Pancreas (tissue), 10 donors: ENCODE data around the gene FOCAD. TPM values are rescaled to one million over a fixed set of nuclear protein-coding genes. Genes with fewer than 3 reads are reported as not detected.

Experiments
- ATAC-seq, 4 donors: fragments of 200-7000 bp; cut with Tn5 transposase; one replicate each; pipeline versions ENCODE4 v1.8.0 to v1.9.1; 2020; ENCODE audit warnings: mild to moderate bottlenecking in 4 of 4, moderate library complexity in 4 of 4
- DNase-seq, 6 donors: peaks; one replicate each; pipeline ENCODE4 v3.0.0-alpha.2; 2020
- FAIRE-seq: peaks from 2 replicates; lab custom pipeline; 2012; peaks lifted over from hg19 to GRCh38; lab: Jason Lieb, UNC
- H3K27ac ChIP-seq, 4 donors: fragments of 200-600 bp; sonication (generic); 1 replicate in 3 of 4; 2 replicates in 1 of 4; pipeline versions ENCODE4 v1.5.0 to v1.8.0; 2020
- H3K27me3 ChIP-seq, 4 donors: fragments of 200-600 bp; one replicate each; pipeline ENCODE4 v1.8.0; 2021
- H3K36me3 ChIP-seq, 3 donors: fragments of 200-600 bp; sonication (generic) in 1 of 3; one replicate each; pipeline versions ENCODE4 v1.5.0 to v1.8.0; 2020 to 2021
- H3K4me1 ChIP-seq, 3 donors: fragments of 200-600 bp; one replicate each; pipeline ENCODE4 v1.8.0; 2021
- H3K4me3 ChIP-seq, 4 donors: fragments of 200-600 bp; sonication (generic) in 2 of 4; one replicate each; pipeline versions ENCODE4 v1.5.0 to v1.8.0; 2020 to 2021
- H3K9me3 ChIP-seq, 4 donors: fragments of 200-600 bp; one replicate each; pipeline ENCODE4 v1.8.0; 2021
- CTCF ChIP-seq, 4 donors: fragments of 200-600 bp; sonication (generic) in 3 of 4; IDR thresholded peaks; one replicate each; pipeline versions ENCODE4 v1.5.0 to v1.8.0; 2021; ENCODE audit warnings: antibody characterized with exemption in 4 of 4
- WGBS, 2 donors: extraction: QIAGEN DNeasy Blood & Tissue Kit; methylation state at CpG; one replicate each; pipeline ENCODE4 v1.1.7; 2013; 5-methylcytosine and 5-hydroxymethylcytosine counted together
- intact Hi-C, 3 donors: fragments of 100-400 bp; cut with DNase I; formaldehyde crosslinking; loops; one replicate each; pipeline versions ENCODE4 v1.11.1 to v1.14.2; 2022
- polyA plus RNA-seq, 2 donors: library from polyadenylated mRNA; stranded (reverse); fragments of 200-250 nt; gene quantifications; one replicate each; pipeline ENCODE4 v1.2.3, GENCODE V29; 2013
- total RNA-seq, 6 donors: library from RNA; stranded (reverse); fragmentation: NEBNext Ultra II Directional in 4 of 6; extraction: Animal tissue kit (Norgen Biotek cat#: 25700) in 4 of 6; gene quantifications; one replicate each; pipeline versions ENCODE4 v1.2.1 to v1.2.4, GENCODE V29; 2021 to 2023
- donor health status: healthy with polysubstance abuse.
- donor health status: DM: no; HTN: no; CAD: no; lungs with moderate emphysema.
- donor health status: DM: no; HTN: no; CAD: no.
- donor health status: control.
- donor health status: control.
- donor health status: Bipolar disorder and iron deficiency.
- donor health status: DM: yes; HTN: yes; CAD: no.
- donor health status: DM: no; HTN: no; CAD: no.
- donor health status: DM: no; HTN: no; CAD: no.
- donor health status: DM: yes; HTN: yes; CAD: no.

The FOCAD gene
- total and polyA plus RNA-seq, 8 donors, result 5.4 to 27.7 (median 16.8) TPM

GRCh38 chr9:20726144-20726543 is 42.1 kb downstream of the FOCAD start:
- DNase-seq (no peak), FAIRE-seq (no peak), ATAC-seq (no peak)
- no peaks in the 10 kb centered on the region for H3K4me1 ChIP-seq
- H3K9me3 ChIP-seq, result no peaks in the 10 kb centered on the region
- no peaks in the 10 kb centered on the region for H3K27me3 ChIP-seq
- H3K36me3 ChIP-seq, result no peaks in the 10 kb centered on the region
- intact Hi-C loops, result no loop called here
- 77 to 78% methylated on average over 2 of the region's 2 CpGs for WGBS, 2 donors
- no peak for TF ChIP-seq CTCF (IDR thresholded peaks at IDR 0.05)
- H3K27ac ChIP-seq, result no peak overlapping the region
- no peak overlapping the region for H3K4me3 ChIP-seq

GRCh38 chr9:20728493-20729220 is 44.6 kb downstream of the FOCAD start:
- FAIRE-seq (no peak), ATAC-seq (no peak), DNase-seq (no peak)
- no peak for TF ChIP-seq CTCF (IDR thresholded peaks at IDR 0.05)
- H3K9me3 ChIP-seq, result no peaks in the 10 kb centered on the region
- H3K27me3 ChIP-seq, result no peaks in the 10 kb centered on the region
- no peaks in the 10 kb centered on the region for H3K4me1 ChIP-seq
- no peak overlapping the region for H3K4me3 ChIP-seq
- no peaks in the 10 kb centered on the region for H3K36me3 ChIP-seq
- H3K27ac ChIP-seq, result no peak overlapping the region
- intact Hi-C loops, result no loop called here

GRCh38 chr9:20729523-20729922 is 45.5 kb downstream of the FOCAD start:
- H3K9me3 ChIP-seq, result no peaks in the 10 kb centered on the region
- no peak for DNase-seq
- TF ChIP-seq CTCF (IDR thresholded peaks at IDR 0.05), result no peak
- intact Hi-C loops, result no loop called here
- H3K4me1 ChIP-seq, result no peaks in the 10 kb centered on the region
- H3K27me3 ChIP-seq, result no peaks in the 10 kb centered on the region
- no peak overlapping the region for H3K27ac ChIP-seq
- ATAC-seq, result no peak
- no peak overlapping the region for H3K4me3 ChIP-seq
- FAIRE-seq, result no peak
- H3K36me3 ChIP-seq, result no peaks in the 10 kb centered on the region

GRCh38 chr9:20732118-20732517 is 48.1 kb downstream of the FOCAD start:
- Histone ChIP-seq H3K27me3 (no peaks in the 10 kb centered on the region), H3K4me1 (no peaks in the 10 kb centered on the region), H3K27ac (no peak overlapping the region), H3K36me3 (no peaks in the 10 kb centered on the region), H3K4me3 (no peak overlapping the region), H3K9me3 (no peaks in the 10 kb centered on the region)
- DNase-seq, result no peak
- intact Hi-C loops, result loop anchor here in 1 of 3 donors (10.0 kb wide), 1 partner anchor 47 kb away; the partner anchor contains the start of gene FOCAD
- ATAC-seq, result no peak
- no peak for TF ChIP-seq CTCF (IDR thresholded peaks at IDR 0.05)
- no peak for FAIRE-seq
- WGBS, 2 donors, result 85 to 86% methylated on average over 4 of the region's 4 CpGs

GRCh38 chr9:20734275-20734674 is 50.2 kb downstream of the FOCAD start:
- no peak for ATAC-seq
- TF ChIP-seq CTCF (IDR thresholded peaks at IDR 0.05), result no peak
- Histone ChIP-seq H3K4me1 (no peaks in the 10 kb centered on the region), H3K9me3 (no peaks in the 10 kb centered on the region), H3K27ac (no peak overlapping the region), H3K36me3 (no peaks in the 10 kb centered on the region), H3K4me3 (no peak overlapping the region), H3K27me3 (no peaks in the 10 kb centered on the region)
- intact Hi-C loops, result loop anchor here in 1 of 3 donors (10.0 kb wide), 1 partner anchor 49 kb away; the partner anchor contains the start of gene FOCAD
- DNase-seq, result no peak
- WGBS, 2 donors, result 93 to 96% methylated on average over 1 of the region's 1 CpG
- FAIRE-seq, result no peak
